CD4-positive, alpha-beta T cell treated with Interleukin-10 for 1 hour (primary cell): Measurements from ENCODE around the gene KCNQ4.
A peak's percentile ranks its signal among the peaks of the same experiment; 100 is the strongest.

Source experiments
- DNase-seq: peaks from one replicate; pipeline ENCODE4 v3.0.0-alpha.2; 2020

Gene KCNQ4

GRCh38 chr1:40844887-40845878, 61.6 kb downstream of the KCNQ4 start:
- DNase-seq, result peak; percentile 15

GRCh38 chr1:40845895-40846294, 62.3 kb downstream of the KCNQ4 start:
- DNase-seq, result no peak

- DNase-seq, result no peak
Observed at GRCh38 chr1:40847023-40847745, 63.6 kb downstream of the KCNQ4 start.

GRCh38 chr1:40848530-40849189, 65.1 kb downstream of the KCNQ4 start:
- DNase-seq, result peak; percentile 21

GRCh38 chr1:40849801-40850592, 66.4 kb downstream of the KCNQ4 start:
- DNase-seq, result peak; percentile 83

- DNase-seq, result no peak
Observed at GRCh38 chr1:40851643-40852042, 68.1 kb downstream of the KCNQ4 start.

GRCh38 chr1:40853113-40853884, 69.7 kb downstream of the KCNQ4 start:
- no peak for DNase-seq

- DNase-seq, result no peak
Observed at GRCh38 chr1:40853885-40854170, 70.2 kb downstream of the KCNQ4 start.

- peak; percentile 24 for DNase-seq
Observed at GRCh38 chr1:40855513-40855912, 71.9 kb downstream of the KCNQ4 start.

- DNase-seq, result no peak
Observed at GRCh38 chr1:40856116-40856515, 72.5 kb downstream of the KCNQ4 start.

- DNase-seq, result no peak
Observed at GRCh38 chr1:40856656-40857302, 73.2 kb downstream of the KCNQ4 start.

- no peak for DNase-seq
Observed at GRCh38 chr1:40857737-40858136, 74.2 kb downstream of the KCNQ4 start.

- no peak for DNase-seq
Observed at GRCh38 chr1:40858856-40859416, 75.3 kb downstream of the KCNQ4 start.

GRCh38 chr1:40860706-40861223, 77.2 kb downstream of the KCNQ4 start:
- no peak for DNase-seq

- peak; percentile 35 for DNase-seq
Observed at GRCh38 chr1:40861224-40862003, 77.8 kb downstream of the KCNQ4 start.

- DNase-seq, result peak; percentile 98
Observed at GRCh38 chr1:40862008-40862863, 78.6 kb downstream of the KCNQ4 start, which contains the start of gene CITED4. Gene CITED4 (minus strand): TSS chr1:40862363. CDS start chr1:40862127, 236 bp downstream.

- no peak for DNase-seq
Observed at GRCh38 chr1:40868051-40868723, 84.6 kb downstream of the KCNQ4 start.

GRCh38 chr1:40870135-40870728, 86.6 kb downstream of the KCNQ4 start:
- DNase-seq, result no peak
